ENCODE data around the gene MAGEB10.

GRCh38 chrX:27808226-27808625 lies 436 bp downstream of the MAGEB10 start:
- TF ChIP-seq USF1 (IDR thresholded peaks at IDR 0.05), result no peak
- TF ChIP-seq, protein P1, sequence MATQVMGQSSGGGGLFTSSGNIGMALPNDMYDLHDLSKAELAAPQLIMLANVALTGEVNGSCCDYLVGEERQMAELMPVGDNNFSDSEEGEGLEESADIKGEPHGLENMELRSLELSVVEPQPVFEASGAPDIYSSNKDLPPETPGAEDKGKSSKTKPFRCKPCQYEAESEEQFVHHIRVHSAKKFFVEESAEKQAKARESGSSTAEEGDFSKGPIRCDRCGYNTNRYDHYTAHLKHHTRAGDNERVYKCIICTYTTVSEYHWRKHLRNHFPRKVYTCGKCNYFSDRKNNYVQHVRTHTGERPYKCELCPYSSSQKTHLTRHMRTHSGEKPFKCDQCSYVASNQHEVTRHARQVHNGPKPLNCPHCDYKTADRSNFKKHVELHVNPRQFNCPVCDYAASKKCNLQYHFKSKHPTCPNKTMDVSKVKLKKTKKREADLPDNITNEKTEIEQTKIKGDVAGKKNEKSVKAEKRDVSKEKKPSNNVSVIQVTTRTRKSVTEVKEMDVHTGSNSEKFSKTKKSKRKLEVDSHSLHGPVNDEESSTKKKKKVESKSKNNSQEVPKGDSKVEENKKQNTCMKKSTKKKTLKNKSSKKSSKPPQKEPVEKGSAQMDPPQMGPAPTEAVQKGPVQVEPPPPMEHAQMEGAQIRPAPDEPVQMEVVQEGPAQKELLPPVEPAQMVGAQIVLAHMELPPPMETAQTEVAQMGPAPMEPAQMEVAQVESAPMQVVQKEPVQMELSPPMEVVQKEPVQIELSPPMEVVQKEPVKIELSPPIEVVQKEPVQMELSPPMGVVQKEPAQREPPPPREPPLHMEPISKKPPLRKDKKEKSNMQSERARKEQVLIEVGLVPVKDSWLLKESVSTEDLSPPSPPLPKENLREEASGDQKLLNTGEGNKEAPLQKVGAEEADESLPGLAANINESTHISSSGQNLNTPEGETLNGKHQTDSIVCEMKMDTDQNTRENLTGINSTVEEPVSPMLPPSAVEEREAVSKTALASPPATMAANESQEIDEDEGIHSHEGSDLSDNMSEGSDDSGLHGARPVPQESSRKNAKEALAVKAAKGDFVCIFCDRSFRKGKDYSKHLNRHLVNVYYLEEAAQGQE (IDR thresholded peaks at IDR 0.05; ENCODE audit: low read depth), result no peak
- TF ChIP-seq TCF12 (IDR thresholded peaks at IDR 0.05; ENCODE audit: low read depth), result no peak
- no peak for TF ChIP-seq TAF1 (IDR thresholded peaks at IDR 0.05; ENCODE audit: low read depth)

Measured in Ishikawa (cell line).